ENCODE data around the gene CIART.
"Not testable (repeated sequence)": the region's sequence is repeated elsewhere in the genome, so short reads cannot be mapped to it uniquely, and the experiment has no call there.

CIART gene

DNA sequence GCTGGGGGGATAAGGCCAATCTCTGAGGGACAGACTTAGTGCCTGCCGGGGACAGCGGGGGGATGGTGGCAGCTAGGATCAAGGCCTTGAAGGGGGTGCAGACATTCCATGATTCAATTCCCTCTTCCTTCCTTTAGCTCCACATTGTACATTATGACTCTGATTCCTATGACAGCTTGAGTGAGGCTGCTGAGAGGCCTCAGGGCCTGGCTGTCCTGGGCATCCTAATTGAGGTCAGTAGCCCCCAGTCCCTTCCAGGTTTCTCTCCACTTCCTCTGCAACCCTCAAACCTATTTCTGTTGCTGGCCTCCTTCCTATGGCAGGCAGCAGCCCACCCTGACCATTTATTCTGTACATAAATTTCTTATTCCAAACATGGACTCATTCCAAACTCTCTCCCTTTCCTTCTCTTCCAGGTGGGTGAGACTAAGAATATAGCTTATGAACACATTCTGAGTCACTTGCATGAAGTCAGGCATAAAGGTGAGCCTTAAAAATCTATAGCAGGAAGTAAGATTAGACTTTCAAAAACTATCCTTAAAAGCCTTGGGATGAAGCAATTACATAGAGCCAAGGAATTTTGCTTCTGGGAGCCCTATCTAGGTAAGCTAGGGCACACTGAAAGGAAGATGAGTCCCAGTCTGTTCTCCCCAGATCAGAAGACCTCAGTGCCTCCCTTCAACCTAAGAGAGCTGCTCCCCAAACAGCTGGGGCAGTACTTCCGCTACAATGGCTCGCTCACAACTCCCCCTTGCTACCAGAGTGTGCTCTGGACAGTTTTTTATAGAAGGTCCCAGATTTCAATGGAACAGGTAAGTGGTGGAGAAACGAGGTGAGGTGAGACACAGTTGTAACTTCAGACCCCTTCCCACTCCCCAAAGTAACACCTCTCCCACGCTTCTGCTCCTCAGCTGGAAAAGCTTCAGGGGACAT, 19.7 kb upstream of the CIART start:
- no peak for DNase-seq

DNA sequence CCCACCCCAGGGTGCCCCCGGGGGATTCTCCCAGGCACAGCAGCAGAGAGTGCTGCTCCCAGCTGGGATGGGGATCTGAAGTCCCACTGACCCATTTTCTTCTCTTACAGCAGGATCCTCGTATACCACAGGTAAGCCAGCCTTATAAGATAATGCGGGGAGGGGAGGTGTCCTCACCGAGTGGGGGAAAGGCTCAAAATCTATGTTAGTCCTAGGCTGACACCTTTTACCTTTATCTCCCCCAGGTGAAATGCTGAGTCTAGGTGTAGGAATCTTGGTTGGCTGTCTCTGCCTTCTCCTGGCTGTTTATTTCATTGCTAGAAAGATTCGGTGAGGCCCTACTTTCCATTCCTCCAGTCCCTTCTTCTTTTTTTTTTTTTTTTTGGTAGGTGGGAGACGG, 18.8 kb upstream of the CIART start:
- DNase-seq: no peak

- DNase-seq: no peak
These were observed 14.5 kb upstream of the CIART start for GRCh38 chr1:150267896-150268295.

DNA sequence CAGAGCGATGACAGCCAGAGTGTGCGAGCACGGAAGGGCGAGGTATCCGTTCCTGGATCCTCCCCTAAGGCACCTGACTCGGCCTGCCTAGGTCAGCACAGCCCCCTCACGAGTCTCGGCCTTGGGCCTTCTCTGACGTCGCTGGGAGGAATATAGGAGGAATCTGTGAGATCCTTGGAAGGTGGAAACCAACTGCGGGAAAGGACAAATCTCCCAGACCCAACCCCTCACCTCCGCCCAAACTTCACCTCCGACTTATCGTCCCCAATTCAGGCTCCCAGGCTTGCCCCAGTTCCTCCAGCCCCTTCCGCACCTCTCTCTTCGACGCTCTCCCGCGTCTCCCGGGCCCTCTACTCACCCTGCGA, 14.0 kb upstream of the CIART start:
- no peak for DNase-seq

GRCh38 chr1:150268705-150269403, 13.5 kb upstream of the CIART start, which contains the start of gene APH1A:
TSS of gene APH1A (minus strand) at chr1:150269016. CDS start at chr1:150268810, 206 bp downstream.
- peak; percentile 98 for DNase-seq

- DNase-seq: no peak
These were observed 12.9 kb upstream of the CIART start for GRCh38 chr1:150269451-150269850.

GRCh38 chr1:150271291-150271959, 10.9 kb upstream of the CIART start:
- DNase-seq: no peak

- no peak for DNase-seq
These were observed 9.0 kb upstream of the CIART start for GRCh38 chr1:150273311-150273710.

- no peak for DNase-seq
These were observed 2.1 kb upstream of the CIART start for GRCh38 chr1:150280138-150280707.

DNA sequence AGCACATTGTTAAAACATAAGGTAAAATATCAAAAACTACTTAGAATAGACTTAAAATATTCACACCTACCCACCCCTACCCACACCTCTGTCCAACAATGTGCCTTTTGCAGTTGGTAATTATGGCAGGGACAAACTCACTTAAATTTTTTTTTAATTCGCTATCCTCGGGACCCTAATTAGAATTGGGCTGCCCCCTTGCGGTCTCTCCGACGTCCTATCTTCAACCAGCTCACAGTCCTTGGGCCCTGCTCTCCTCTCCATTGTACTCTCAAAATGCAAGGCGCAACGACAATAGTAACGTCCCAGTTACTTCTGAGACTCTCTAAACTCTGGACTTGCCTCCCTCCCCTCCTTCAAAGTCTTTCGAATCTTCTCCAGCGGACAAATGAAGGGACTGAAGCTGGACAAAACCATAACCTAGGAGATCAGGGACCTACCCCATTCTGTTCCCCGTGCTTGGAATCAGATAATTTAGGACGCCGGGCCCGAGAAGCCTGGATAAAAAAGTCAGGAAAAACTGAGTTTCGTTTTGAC, 1.1 kb upstream of the CIART start:
- DNase-seq: peak; percentile 91

DNA sequence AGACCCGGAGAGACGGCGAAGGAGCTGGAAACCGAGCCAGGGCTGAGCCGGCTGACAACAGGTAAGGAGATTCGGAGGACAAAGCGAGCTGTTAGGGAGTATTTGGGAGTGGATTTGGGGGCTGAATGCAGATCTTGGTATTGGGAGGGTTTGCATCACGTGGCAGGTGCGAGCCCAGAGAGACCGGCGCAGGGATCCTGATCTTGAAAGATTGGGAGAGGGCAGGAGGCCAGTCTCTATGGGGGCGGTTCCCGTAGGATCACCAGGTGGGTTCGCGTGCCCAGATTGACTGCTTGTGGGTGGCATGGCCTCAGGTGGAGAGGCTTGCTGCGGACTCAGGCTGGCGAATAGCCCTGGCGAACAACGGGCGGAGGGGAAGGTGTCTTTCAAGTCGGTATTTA, 204 bp downstream of the CIART start:
- DNase-seq: no peak

- DNase-seq: no peak
These were observed 906 bp downstream of the CIART start for GRCh38 chr1:150283260-150283659.

GRCh38 chr1:150288382-150288781, 6.0 kb downstream of the CIART start:
- no peak for DNase-seq

GRCh38 chr1:150288822-150289221, 6.5 kb downstream of the CIART start:
- DNase-seq: no peak

DNA sequence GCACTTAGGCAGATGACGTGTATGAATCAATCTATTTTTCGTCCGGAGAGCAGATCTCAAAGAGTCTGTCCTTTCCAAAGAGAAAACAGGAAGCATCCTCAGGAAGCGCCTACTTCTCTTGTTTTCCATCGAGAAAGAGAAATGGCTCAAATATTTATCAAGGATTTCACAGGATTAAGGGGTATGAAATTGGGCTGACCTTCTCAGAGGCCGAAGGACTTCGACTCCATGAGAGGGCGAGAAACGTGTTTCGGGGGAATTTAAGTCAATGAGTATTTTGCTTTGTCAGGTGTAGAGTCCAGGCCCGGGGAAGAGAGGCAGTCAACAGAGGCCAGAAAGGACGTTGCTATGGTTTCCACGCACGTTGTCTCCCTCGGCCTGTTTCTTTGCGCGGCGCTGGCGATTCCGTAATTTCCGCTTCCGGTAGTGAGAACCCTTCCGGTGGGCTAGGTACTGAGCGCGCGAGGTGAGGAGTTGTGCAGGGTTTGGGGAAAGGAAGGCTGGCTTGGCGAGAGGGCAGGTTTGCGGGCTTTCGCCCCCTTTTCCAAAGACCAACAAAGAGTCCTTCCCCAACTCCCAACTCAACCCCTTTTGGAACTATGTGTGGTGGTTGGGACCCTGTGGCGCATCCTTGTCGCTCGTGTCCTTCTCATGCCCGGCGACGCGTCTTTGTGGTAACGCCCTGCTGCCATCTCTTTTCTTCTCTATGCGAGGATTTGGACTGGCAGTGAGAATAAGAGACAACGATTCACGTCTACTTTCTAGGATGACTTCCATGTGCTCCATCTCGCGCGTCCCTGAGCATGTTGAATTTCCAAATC, 11.3 kb downstream of the CIART start, which contains the start of gene MRPS21:
Gene MRPS21, plus strand, starts transcription at position 429 of the 821 bp plus-strand sequence. CDS start 506 bp downstream, outside the sequence.
- peak; percentile 98 for DNase-seq

DNA sequence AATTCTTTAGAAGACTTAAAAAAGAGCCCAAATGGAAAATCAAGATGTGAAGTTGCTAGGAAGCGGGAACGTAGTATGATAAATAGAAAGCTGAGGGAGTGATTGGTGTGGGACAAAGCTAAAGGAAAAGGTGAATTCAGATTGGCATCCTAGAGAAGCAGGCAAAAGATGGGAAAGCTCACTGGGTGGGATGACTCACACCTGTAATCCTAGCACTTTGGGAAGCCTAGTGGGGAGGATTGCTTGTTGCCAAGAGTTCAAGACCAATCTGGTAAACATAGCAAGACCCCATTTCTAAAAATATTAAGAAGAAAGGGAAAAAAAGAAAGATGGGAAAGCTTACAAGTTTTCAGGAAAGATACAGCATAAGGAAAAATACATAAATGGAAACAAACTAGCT, 13.1 kb downstream of the CIART start:
- DNase-seq: no peak

DNA sequence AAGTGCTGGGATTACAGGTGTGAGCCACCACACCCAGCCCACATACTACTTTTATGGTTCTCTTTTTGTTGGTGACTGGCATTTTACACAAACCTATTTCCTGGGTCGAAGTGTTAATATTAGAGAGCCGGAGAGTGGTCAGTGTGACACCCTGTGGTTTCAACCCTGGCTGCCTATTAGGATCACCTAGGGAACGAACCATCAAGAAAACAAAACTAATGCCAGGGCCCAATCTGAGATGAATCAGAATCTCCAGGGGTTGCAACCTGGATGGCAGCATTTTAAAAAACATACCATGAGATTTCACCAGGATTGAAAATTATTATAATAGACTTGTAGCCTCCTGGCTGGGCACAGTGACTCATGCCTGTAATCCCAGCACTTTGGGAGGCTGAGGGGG, 17.4 kb downstream of the CIART start:
- DNase-seq: no peak

- no peak for DNase-seq
These were observed 20.0 kb downstream of the CIART start for GRCh38 chr1:150302338-150302737.

DNA sequence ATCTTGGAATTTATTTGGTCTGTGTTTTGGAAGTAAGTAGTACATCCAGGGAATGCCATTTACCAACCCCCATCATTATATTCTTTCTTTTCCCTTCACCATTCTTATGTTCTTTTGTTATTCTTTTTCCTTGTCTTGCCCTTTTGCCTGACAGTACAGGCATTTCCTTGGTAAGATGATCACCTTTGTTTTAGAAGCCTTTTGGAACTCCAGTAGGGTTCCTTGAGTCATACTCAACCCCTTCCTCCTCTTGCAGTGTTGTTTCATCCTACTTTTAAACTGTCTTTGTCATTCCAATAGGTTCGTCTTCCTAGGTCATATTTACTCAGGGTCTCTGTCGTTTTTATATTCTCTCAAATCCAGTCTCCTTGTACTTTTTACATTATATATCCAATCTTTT, 20.5 kb downstream of the CIART start:
- no peak for DNase-seq

- DNase-seq: not testable (repeated sequence)
These were observed 26.2 kb downstream of the CIART start for GRCh38 chr1:150308585-150308984.

DNA sequence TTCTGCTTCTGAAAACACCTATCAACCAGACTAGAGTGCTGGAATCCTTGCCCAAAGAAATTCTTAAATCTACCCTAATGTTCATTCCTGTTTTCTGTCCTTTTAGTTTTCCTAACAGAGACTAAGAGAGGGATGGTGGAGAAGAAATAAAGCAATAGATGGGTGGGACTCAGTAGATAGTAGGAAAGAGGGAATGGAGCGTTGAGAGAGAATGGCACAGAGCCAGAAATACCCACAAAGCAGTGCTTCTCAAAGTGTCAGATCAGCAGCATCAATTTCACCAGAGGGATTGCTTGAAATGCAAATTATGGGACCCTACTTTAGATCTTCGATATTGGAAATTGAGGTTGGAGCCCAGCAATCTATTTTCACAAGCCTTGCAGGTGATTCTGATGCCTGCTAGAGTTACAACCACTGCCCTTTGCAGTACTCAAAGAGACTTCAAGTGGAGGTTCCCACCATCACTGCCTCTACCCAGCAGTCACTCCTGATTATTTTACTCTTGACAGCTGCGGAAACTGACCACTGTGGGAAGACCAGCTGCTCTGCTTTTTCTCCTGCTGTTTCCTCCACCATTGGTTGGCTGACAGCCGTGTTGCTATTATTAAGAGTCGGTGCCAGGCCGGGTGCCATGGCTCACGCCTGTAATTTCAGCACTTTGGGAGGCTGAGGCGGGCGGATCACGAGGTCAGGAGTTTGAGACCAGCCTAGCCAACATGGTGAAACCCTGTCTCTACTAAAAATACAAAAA, 27.6 kb downstream of the CIART start:
- peak; percentile 18 for DNase-seq

Measured in eye (tissue), 1 donor.